Dedifferentiated amniotic fluid mesenchymal stem cell (primary cell): ENCODE measurements around the gene ZNF587.
A peak's percentile ranks its signal among the peaks of the same experiment; 100 is the strongest.
"Not testable (repeated sequence)": the region's sequence is repeated elsewhere in the genome, so short reads cannot be mapped to it uniquely, and the experiment has no call there.

Experiments used
- DNase-seq: peaks from one replicate; pipeline ENCODE4 v3.0.0-alpha.2; 2016; ENCODE audit errors: extremely low spot score

Gene ZNF587

DNA sequence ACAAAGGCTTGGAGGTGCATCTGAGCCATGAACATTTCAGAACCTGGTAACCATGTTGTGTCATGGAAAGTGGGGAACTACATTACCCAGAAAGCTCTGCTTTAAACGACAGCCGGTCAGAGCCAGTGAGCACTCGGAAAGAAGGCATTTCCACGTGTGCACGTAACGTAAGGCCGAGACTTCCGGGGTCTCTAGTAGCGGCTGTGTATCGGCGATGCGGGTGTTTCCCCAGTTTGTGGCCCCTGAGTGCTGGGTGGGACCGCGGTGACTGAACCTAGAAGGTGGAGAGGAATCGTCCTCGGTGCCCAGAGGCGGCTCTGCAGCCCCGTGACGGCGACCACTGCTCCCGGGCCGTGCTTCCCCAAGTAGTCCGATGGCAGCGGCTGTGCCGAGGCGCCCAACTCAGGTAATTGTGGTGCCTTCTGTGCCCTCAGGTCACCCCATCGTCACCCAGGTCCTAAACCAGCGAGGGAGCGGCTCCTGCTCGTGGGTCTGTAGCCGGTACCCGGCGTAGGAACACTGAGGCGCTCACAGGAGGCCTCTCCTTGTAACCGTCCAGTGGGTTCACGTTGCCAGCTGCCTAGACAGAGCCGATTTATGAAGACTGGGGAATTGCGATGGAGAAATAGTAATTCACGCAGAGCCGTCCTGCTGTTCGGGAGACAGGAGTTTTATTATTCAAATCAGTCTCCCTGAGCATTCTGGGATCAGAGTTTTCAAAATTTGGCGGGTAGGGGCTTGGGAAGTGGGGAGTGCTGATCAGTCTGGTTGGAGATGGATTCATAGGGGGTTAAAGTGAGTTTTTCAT is at the start of gene ZNF587:
Gene ZNF587, plus strand, starts transcription at position 194 of the 808 bp plus-strand sequence. Its CDS starts 180 bp downstream, at position 374.
- DNase-seq: peak; percentile 83

DNA sequence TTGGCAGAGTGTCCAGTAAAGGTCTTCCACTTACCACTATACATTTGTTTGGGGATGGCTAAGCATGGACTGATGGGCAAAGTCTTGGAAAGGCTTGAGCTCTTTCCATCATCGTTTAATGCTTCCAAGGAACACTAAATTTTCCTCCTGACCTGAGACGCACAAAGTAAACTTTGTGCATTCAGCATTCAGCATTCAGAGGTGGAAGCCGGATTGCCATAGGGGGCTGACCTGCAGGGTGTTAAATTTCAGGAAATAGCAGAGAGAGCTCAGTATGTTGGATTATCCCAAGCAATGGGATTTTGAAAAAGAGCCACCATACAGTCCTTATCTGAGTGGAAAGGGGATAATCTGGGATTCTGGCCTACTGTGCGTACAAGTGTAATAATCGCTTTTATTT is 49.0 kb upstream of the ZNF587 start:
- DNase-seq: no peak

DNA sequence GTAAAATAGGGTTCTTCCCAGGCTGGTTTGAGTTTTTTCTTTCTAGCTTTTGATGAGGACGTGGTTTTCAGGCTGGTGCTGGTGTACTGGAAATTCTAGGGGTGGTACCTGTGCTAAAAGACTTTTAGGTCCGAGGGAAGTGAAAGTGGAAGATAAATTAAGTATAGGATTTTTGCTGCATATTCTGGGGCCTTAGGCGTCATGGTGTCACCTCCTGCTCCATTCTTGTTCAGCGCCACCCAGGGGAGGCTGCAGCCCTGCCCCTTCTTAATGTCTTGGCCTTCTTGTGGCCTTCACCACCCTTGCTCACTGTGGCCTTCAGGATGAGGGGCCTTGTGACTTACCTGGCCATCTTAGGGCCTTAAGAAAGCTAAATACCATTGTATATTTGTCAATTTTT is 47.4 kb upstream of the ZNF587 start:
- DNase-seq: no peak

DNA sequence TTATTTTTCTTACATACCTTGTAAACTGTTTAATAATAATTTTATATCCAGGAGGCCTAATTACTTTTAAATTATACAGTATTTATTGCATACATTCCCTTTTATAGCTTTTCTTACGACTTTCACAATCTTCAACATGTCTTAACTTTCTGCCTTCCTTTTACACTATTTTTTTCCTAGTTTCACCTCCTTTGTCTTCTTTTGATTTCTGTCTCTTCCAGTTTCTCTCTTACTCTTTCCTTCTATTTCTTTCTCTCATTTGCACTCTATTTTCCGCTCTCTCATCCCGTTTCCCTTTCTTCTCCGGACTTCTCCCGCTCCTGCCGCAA is 46.4 kb upstream of the ZNF587 start:
- no peak for DNase-seq

DNA sequence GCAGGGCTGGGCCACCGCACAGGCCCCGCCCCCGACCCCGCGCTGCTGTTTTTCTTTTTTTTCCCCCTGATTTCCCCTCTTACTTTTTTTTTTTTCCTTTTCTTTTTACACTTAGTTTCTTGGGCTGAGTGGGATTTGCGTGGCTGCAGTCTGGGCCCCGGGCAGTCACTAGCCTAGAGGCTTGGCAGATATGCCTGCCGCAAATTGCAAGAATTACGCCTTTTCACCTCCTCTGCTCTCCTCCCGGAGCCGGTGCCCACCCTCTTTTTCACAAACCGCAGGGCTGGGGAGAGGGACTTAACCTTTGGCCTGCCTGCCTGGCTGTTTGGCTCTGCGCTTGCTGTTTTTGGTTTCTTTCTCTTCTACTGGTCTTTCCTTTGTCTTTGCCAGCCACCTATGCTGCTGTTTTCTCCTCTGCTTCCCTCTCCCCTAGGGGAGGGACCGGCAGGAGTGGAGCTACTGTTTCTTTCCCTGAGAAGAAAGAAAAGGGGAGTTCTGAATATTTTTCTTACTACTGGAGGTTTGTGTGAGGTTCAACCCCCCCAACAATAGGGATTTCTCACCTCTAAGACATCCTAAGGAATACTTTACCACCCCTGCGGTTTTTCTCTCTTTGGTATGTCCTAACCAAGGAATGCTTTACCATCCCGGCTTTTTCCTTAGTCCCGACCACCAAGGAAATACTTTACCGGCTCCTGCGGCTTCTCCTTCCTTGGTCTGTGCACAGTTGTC is 45.9 kb upstream of the ZNF587 start:
- DNase-seq: peak; percentile 53

DNA sequence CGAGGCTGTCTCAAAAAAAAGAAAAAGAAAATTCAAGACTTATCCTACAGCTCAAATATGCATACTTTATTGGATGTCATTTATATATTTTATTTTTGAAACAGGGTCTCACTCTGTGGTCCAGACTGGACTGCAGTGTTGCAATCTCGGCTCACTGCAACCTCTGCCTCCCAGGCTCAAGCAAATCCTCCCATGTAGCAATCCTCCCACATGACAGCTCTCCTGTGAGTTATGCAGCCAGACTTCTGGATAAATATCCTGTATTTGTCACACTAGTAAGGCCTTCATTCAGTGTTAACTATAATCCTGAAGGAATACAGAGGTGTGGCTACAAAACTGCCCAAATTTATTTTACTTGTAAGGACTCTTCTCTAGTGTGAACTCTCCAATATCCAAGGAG is 42.1 kb upstream of the ZNF587 start:
- no peak for DNase-seq

DNA sequence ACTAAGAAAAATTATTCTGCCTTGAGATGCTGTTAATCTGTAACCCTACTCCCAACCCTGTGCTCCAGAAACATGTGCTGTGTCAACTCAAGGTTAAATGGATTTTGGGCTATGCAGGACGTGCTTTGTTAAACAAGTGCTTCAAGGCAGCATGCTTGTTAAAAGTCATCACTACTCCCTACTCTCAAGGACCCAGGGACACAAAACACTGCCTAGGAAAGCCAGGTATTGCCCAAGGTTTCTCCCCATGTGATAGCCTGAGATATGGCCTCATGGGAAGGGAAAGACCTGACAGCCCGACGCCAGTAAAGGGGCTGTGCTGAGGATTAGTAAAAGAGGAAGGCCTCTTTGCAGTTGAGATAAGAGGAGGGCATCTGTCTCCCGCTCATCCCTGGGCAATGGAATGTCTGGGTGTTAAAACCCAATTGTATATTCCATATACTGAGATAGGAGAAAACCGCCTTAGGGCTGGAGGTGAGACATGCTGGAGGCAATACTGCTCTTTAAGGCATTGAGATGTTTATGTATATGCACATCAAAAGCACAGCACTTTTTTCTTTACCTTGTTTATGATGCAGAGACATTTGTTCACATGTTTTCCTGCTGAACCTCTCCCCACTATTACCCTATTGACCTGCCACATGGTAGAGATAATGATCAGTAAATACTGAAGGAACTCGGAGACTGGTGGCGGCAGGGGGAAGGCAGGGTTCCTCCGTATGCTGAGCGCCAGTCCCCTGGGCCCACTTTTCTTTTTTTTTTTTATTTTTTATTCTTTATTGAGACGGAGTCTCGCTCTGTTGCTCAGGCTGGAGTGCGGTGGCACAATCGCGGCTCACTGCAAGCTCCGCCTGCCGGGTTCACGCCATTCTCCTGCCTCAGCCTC is 39.0 kb upstream of the ZNF587 start:
- DNase-seq: not testable (repeated sequence)

DNA sequence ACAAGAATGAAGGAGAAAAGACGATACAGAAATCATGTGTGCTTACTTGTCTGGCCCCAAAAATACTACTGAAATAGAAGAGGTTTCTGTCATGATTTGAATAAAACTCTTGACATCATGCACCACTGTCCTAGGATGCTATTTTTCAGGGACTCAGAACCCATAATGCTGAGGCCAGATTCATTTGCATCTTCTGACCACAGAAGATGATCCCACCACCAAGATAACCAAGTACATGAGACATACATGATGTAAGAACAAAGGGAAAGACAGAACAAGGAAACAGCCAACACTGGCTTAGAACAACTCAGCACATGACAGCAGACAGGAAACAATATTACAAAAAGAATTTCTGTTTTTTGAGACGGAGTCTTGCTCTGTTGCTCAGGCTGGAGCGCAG is 37.4 kb upstream of the ZNF587 start:
- DNase-seq: no peak

DNA sequence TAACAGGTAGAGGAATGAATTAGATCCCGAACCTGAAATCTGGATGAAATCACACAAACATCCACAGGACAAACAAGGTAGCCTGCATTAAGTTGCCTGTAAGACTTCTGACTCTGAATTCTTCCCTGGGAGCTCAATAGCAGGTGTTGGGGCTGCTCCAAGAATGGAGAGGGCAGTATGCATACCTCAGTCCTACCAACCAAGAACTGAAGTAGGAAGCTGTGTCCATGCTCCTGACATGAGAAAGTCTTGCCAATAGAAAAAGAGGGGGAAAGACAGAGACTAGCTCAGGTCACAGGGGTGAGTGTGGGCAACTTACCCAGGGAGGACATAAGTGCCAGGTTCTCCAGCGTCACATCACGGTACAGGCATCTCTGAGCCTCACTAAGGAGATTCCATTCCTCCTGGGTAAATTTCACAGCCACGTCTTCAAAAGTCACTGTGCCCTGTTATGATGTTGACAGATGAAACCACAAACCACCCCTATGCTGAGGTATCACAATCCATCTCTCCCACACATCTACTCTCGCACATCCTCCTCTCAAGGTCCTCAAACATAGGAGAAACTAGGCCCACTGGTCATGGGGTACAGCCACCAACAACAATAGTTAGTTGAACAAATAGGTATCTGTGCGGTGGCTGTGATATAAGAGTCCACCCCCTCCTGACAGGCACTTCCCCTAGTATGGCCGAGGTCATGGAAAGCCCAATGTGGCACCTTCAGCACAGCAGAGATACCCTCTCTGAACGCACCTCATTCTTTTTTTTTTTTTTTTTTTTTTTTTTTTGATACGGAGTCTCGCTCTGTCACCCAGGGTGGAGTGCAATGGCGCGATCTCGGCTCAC is 36.5 kb upstream of the ZNF587 start:
- not testable (repeated sequence) for DNase-seq

DNA sequence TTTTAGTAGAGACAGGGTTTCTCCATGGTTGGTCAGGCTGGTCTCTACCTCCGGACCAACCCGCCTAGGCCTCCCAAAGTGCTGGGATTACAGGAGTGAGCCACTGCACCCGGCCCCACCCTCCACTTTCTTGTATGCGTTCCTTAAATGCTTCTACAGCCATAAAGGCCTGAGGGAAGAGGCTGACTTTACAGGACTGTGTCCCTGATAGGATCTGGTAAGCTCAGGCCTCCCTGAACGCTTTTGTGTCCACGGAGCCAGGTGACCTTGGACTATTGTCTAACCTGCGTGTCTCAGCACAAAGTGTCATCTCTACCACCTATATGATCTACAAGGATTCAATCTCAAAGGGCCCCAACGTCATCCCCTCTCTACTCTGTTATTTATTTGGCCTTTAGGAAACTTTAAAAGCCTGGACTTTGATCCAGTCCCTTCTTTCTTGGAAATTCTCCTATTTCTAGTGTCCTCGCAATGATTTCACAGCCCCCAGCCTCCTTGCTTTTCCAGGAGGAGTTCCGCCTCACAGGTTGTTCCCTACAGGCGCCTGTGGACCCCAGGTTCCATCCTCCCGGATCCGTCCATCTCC is 35.6 kb upstream of the ZNF587 start:
- DNase-seq: no peak

DNA sequence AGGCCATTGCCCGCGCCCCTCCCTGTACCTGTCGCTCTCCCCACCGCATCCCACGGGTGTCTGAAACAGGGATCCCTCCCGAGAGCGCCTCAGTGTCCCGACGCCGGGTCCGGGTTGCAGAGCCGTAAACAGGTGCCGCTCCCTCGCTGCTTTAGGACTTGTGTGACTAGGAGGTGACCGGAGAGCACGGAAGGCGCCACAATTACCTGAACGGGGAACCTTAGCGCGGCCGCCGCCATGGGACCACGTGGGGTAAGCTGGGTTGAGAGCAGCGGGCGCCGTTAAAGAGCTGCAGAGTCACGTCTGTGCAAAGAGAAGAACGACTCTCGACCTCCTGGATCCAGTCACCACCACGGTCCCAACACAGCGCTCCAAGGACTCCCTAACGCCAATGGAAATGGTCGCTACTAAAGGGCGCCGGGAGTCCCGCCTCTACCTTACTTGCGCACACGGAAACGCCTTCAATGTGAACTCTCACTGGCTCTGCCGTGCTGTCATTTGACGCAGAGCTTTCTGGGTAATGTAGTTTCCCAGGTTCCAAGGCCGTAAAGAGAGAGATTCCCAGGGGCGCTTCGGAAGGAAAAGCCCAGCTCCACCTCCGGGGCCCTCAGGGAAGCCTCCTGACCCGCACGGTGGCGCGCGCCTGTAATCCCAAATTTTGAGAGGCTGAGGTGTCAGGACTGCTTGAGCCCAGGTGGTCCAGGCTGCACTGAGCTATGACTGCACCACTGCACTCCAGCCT is 35.0 kb upstream of the ZNF587 start, which contains the start of gene ZNF552:
Gene ZNF552, minus strand, starts transcription at position 409 of the 742 bp plus-strand sequence. Its CDS starts 170 bp downstream, at position 239.
- peak; percentile 92 for DNase-seq

DNA sequence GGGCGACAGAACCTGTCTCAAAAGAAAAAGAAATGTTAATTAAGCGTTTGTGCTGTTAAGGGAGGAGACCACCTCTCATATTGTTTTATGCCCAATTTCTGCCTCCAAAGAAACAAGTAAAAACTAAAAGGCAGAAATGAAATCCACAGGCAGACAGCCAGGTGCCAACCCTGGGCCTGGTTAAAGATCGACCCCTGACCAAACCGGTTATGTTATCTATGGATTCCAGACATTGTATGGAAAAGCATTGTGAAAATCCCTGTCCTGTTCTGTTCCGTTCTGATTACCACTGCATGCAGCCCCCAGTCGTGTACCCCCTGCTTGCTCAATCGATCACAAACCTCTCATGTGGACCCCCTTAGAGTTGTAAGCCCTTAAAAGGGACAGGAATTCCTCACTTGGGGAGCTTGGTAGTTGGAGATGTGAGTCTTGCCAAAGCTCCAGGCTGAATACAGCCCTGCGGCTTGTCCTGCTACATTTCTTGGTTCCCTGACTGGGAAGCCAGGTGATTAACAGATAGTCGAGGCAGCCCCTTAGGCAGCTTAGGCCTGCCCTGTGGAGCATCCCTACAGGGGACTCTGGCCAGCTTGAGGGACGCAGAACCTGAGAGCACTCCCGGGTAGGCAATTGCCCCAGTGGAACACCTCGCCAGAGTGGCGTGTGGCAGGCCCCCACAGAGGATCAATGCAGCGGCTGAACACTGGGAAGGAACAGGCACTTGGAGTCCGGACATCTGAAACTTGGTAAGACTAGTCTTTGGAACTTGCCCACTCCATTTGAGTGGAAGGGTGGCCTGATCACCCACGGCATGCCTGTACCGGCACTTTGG is 34.2 kb upstream of the ZNF587 start:
- no peak for DNase-seq

DNA sequence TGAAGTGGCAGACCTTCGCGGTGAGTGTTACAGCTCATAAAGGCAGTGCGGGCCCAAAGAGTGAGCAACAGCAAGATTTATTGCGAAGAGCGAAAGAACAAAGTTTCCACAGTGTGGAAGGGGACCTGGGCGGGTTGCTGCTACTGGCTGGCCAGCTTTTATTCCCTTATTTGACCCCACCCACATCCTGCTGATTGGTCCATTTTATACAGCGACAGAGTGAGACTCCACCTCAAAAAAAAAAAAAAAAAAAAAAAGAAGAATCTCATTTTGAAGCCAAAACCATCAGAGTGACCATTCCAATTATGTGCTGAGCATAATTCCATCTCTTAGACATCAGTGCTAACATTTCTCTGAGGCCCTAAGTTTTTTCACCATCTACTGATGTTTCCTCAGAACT is 33.0 kb upstream of the ZNF587 start:
- no peak for DNase-seq

DNA sequence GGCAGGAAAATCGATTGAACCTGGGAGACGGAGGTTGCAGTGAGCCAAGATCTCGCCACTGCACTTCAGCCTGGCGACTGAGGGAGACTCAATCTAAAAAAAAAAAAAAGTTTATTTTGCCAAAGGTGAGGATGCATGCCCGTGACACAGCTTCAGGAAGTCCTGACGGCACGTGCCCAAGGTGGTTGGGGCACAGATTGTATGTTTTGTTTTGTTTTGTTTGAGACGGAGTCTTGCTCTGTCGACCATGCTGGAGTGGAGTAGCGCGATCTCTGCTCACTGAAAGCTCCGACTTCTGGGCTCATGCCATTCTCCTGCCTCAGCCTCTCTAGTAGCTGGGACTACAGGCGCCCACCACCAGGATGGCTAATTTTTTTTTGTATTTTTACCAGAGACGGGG is 31.7 kb upstream of the ZNF587 start:
- no peak for DNase-seq

DNA sequence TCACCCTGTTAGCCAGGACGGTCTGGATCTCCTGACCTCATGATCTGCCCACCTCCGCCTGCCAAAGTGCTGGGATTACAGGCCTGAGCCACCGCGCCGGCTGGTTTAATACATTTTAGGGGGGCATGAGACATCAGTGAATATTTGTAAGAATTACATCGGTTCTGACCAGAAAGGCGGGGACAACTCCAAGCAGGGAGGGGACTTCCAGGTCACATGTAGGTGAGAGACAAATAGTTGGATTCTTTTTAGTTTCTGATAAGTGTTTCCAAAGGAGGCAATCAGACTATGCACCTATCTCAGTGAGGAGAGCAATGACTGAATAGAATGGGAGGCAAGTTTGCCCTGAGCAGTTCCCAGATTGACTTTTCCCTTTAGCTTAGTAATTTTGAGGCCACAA is 31.3 kb upstream of the ZNF587 start:
- DNase-seq: no peak

DNA sequence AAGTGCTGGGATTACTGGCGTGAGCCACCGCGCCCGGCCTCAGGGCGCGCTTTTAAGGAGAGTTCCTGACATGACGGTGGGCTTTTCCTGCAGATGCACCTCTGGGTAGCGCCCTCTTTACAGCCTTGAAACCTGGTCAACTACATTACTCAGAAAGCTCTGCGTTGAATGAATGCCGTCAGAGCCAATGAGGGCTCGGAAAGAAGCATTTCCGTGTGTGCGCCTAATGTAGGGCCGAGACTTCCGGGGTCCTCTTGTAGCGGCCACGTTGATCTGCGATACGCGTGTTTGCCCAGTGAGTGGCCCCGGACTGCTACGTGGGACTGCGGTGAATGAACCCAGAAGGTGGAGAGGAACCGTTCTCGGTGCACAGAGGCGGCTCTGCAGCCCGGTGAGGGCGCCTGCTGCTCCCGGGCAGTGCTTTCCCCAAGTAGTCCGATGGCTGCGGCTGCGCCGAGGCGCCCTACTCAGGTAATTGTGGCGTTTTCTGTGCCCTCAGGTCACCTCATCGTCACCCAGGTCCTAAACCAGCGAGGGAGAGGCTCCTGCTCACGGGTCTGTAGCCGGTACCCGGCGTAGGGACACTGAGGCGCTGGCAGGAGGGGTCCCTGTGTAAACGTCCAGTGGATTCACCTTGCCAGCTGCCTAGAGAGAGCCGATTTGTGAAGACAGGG is 30.0 kb upstream of the ZNF587 start:
- peak; percentile 85 for DNase-seq

DNA sequence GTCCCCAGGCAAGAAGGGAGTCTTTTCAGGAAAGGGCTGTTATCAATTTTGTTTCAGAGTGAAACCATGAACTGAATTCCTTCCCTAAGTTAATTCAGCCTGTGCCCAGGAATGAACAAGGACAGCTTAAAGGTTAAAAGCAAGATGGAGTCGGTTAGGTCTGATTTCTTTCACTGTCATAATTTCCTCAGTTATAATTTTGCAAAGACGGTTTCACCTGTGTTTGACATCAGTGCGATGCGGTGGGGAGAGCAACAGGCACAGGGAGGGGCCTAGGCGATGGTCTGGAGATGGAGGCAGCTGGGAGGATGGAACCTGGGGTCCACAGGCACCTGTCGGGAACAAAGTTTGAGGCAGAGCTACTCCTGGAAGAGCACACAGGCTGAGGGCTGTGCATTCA is 29.1 kb upstream of the ZNF587 start:
- no peak for DNase-seq

DNA sequence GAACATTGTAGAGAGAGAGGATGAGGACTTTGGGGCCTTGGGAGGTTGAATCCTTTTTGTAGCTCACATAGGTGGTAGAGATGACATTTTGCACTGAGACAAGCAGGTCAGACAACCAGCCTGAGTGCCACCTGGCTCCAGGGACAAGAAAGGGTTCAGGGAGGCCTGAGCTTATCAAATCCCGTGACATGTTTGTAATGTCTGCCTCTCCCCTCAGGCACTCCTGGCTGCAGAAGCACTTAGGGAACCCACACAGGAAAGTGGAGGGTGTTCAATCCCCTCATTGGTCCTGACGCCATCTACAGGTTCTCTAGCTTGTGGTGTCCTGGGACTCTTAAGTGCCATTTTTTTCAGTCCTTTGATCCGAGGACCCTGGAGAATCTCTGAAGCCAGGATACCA is 28.6 kb upstream of the ZNF587 start:
- not testable (repeated sequence) for DNase-seq

DNA sequence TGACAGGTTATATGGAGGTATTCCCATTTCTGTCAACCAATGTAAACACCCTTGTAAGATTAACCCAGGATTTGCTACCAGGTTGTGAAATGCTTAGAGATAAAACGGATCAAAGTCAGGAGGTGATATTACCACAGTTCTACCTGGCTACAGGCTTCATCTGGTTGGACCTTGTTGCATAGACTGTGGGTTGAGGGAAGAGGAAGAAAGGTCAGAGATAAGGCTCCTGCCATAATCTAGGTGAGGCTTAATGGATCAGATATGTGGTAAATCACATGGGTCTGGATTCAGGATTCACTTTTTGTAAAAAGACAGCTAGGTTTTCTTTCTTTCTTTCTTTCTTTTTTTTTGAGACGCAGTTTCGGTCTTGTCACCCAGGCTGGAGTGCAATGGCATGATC is 28.2 kb upstream of the ZNF587 start:
- DNase-seq: not testable (repeated sequence)
